Right renal pelvis (tissue), 4 donors: Measurements from ENCODE around the gene ACVR1B. TPM values are rescaled to one million over a fixed set of nuclear protein-coding genes. Genes with fewer than 3 reads are reported as not detected.

Experiments
- DNase-seq, 4 donors: peaks; one replicate each; pipeline ENCODE4 v3.0.0-alpha.2; 2013; ENCODE audit warnings: low read depth in 4 of 4, low spot score in 3 of 4, missing footprints in 1 of 4
- polyA plus RNA-seq, 4 donors: library from polyadenylated mRNA; unstranded; fragments of 120-200 nt; gene quantifications; one replicate each; pipeline ENCODE4 v1.2.1, GENCODE V29; 2013; ENCODE audit not compliant: insufficient read length in 4 of 4

ACVR1B gene
- 10 to 100 TPM; 59.1 to 61.9 (median 59.3) TPM for polyA plus RNA-seq

DNA sequence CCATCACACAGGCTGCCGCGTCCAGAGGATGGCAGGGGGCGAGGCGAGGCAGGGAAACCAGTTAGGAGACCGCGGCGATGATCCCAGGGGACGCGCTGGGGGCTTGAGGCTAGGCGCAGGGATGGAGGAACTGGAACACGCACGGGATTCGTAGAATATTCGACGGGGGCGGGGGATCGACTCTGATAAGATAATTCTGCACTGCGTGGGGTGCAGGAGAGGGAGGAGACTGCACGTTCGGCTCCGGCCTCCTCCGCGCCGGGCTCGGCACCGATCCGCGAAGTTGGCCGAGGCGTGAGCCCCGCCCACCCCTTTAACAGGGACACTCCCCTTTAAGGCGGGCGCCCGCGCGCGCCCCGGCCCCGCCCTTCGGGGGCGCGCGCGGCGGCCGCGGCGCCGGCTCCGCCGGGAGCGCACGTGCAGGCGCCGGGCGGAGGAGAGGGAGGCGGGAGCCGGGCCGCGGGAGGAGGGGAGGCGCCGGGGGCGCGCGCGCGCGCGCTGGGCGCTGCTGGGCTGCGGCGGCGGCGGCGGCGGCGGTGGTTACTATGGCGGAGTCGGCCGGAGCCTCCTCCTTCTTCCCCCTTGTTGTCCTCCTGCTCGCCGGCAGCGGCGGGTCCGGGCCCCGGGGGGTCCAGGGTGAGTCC is at the start of gene ACVR1B:
TSS of gene ACVR1B (plus strand) at position 501 of the 644 bp plus-strand sequence. CDS start at position 546, 45 bp downstream.
- peak; percentile 77 to 79 (median 78) for DNase-seq

GRCh38 chr12:51901881-51902280 is 49.6 kb upstream of the ACVR1B start:
- no peak for DNase-seq

GRCh38 chr12:51904951-51905470 is 46.5 kb upstream of the ACVR1B start:
- no peak for DNase-seq

DNA sequence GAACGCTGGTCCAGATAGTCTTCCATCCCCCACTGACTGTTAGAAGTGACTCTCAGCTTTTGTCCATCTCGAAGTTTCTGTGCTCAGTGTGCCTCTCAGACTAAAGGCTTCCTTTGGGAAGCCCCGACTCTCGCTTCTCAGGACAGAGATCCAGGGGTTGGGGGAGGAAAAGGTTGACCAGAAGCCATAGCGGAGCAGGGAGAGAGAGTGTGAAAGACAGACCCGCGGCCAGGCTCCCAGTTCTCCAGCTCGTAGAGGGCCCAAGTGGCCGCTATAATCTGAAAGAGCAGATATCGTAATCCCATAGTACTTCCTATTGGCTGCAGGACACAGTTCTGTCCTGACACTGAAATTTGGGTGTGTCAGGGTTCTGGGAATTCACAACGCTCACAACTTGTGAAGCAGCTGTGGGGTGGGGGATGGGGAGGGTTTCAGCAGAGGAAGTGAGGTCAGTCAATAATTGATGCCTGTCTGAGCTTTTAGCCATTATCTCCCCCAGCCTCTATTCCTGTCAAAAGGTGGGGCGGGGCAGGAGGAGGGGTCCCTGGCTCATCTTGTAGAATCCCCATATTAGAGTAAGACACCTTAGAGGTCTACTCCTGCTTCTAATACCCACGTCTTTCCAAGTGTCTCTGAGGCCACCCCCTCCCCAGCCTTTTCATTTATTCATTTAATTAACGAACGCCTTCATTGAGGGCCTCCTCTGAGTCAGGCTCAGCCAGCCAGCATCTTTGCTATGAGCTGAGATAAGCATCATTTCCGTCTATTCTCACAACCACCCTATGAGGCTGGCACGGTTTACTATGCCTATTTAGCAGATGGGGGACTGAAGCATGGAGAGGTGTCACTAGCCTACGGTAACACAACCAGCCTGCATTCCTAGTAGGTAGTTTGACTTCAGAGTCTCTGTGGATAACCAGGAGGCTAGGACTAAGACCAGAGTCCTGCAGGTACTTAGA is 45.7 kb upstream of the ACVR1B start:
- no peak for DNase-seq

GRCh38 chr12:51906430-51907082 is 44.9 kb upstream of the ACVR1B start:
- DNase-seq = no peak

GRCh38 chr12:51907083-51907855 is 44.2 kb upstream of the ACVR1B start, which contains the start of gene ACVRL1:
TSS of gene ACVRL1 (plus strand) at chr12:51907504. CDS start at chr12:51912475, 4,971 bp downstream.
- no peak for DNase-seq

DNA sequence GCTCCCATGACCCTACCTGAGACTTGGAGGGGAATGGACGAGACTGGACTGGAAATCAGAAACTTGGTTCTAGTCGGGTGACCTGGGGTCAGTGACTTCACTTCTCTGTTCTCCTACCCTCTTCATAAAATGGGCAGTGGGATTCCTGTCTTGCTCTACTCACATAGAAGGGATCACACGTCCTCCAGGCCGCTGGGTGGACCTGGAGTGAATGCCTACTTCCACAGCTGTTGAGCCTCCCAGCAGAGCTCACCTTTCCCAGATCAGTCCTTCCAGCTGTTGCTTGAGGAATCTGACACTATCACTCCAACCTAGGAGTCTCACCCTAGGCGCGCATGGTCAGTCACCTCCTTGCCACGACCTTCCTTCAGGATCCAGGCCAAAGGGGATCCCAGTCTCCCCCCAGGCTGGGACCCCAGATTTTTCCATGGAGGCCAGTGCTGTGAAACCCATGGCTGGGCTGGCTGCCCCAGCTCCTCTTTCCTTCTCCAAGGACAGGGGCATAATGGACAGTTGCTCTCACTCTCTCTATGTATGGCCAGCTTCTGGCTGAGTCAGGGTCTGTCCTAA is 43.6 kb upstream of the ACVR1B start:
- DNase-seq = no peak

DNA sequence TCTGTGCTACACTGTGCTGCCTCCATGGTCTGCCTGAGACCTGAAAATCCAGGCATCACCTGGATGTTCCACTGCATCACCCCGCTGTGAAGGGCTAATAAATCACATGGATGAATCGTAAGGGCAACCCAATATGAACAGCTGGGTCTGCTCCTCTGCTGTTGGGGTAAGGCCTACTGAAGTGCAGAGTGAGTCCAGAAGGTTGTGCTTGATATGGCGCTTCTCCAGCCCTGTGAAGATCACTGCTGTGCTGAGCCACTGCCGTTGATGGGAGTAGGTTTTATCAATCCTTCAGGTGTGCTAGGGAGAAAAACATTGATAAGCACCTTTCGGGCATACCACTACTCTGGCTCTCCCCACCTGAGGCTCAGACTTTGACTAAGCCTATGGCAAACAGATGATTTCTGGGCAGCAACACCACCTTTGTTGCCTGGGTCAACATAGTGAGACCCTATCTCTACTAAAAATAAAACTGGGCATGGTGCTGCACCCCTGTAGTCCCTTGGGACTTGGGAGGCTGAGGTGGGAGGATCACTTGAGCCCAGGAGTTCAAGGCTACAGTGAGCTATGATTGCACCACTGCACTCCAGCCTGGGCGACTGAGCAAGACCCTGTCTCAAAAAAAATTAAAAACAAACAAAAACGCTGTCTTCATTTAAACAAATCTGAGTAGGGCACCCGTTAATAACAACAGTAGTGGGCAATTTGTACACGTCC is 42.5 kb upstream of the ACVR1B start:
- DNase-seq = no peak

DNA sequence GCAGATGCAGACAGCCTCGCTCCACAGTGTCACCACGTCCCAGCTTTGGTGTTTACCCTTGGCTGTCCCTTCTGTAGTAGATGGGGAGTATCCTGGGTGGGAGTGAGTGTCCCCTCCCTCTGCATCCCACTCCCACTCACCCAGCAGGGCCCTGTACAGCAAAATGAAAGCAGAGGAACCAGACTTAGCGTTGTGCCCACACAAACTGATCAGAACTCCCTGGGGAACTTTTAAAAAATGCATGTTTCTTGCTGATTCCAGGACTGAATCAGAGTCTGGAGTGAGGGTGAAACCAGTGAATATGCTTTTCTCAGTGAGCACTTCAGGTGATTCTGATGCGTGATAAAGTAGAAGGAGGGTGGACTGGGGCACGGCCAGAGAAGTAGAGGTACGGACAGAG is 41.3 kb upstream of the ACVR1B start:
- no peak for DNase-seq

DNA sequence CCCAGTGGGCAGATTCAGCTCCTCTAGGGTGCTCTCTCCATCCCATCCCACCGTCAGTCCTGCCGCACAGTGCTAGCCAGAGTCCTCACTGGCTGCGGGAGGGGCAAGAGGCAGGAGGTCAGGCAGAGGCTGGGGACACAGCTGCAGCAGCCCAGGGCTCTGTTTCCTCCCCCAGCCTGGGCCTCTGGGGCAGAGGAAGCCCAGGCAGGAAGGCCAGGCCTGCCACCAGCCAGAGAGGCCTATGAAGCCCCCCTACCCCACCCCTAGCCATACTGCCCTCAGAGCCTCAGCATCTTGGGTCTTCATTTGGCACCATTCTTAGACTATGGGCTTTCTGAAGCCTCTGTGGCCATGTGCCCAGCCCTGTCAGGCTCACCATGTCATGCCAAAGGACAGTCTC is 40.8 kb upstream of the ACVR1B start:
- DNase-seq = no peak

DNA sequence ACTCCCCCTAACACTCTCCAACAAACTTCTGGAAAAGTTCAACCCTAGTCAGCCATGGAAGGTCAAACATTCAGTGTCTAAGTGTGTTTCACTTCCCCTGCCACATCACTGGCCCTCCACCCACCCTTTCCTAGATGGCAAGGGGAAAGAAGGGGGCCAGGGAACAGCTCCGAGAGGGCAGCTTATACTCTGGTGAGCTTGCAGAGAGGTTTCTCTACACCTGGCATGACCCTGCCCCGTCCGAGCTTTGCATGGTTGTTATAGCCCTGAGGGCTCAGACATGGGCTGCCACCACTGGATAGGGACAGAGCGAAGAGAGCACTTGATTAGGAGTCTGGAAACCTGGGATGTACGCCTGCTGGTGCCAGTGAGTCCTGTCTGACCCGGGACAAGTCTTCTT is 40.2 kb upstream of the ACVR1B start:
- DNase-seq = no peak

- DNase-seq = no peak
Observed at GRCh38 chr12:51911788-51912711, 39.4 kb upstream of the ACVR1B start.

DNA sequence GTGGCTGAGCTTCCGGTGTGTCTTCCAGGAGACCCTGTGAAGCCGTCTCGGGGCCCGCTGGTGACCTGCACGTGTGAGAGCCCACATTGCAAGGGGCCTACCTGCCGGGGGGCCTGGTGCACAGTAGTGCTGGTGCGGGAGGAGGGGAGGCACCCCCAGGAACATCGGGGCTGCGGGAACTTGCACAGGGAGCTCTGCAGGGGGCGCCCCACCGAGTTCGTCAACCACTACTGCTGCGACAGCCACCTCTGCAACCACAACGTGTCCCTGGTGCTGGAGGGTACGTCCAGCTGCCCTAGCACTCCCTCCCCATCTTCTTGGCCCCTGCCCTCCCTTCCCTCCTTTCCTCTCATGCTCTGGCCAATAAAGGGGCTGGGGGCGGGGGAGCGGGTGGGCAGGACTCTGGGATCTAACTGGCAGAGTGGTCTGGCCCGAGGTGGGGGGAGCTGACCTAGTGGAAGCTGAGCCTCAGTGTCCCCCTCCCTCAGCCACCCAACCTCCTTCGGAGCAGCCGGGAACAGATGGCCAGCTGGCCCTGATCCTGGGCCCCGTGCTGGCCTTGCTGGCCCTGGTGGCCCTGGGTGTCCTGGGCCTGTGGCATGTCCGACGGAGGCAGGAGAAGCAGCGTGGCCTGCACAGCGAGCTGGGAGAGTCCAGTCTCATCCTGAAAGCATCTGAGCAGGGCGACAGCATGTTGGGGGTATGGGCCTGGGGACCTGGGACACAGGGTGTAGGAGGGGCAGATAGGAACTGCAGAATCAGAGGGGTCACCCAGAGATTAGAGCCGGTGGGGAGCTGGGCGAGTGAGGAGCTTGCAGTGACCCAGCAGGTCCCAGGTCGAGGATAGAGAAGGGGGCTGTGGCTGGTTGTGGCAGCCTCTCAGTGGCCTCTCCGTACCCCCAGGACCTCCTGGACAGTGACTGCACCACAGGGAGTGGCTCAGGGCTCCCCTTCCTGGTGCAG is 38.1 kb upstream of the ACVR1B start:
- no peak for DNase-seq

- DNase-seq = no peak
Observed at GRCh38 chr12:51914034-51914923, 37.2 kb upstream of the ACVR1B start.

DNA sequence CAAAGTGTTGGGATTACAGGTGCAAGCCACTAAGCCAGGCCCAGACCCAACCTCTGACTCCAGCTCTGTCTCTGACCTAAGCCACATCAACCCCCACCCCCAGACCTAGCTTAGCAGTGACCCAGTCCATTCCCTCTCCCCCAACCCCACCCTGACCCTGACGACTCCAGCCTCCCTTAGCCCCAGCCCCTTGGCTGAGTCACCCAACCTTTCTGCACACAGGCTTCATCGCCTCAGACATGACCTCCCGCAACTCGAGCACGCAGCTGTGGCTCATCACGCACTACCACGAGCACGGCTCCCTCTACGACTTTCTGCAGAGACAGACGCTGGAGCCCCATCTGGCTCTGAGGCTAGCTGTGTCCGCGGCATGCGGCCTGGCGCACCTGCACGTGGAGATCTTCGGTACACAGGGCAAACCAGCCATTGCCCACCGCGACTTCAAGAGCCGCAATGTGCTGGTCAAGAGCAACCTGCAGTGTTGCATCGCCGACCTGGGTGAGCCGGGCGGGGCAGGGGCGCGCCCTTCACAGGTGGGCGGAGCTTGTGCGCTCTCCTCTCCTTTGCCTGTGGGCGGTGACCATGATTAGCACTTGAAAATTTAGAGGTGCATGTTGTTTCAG is 36.4 kb upstream of the ACVR1B start:
- DNase-seq = no peak
